Loucy (cell line): ENCODE measurements around the gene CHDH.

ENCODE experiments used
- H2AFZ ChIP-seq: fragments of 200-600 bp; sonication (generic); 2 replicates; pipeline ENCODE4 v1.6.0; 2016; ENCODE audit warnings: antibody characterized with exemption, mild to moderate bottlenecking, low read length, moderate library complexity
- H3F3A ChIP-seq: fragments of 200-600 bp; 2 replicates; pipeline ENCODE4 v1.6.0; 2016; ENCODE audit warnings: antibody characterized with exemption, low read depth, mild to moderate bottlenecking
- H3K27me3 ChIP-seq: fragments of 200-600 bp; sonication (generic); 2 replicates; pipeline ENCODE4 v1.6.1; 2014; ENCODE audit warnings: low read length, mild to moderate bottlenecking; ENCODE audit not compliant: insufficient read depth, poor library complexity, severe bottlenecking
- H3K36me3 ChIP-seq: fragments of 200-600 bp; sonication (generic); 2 replicates; pipeline ENCODE4 v1.6.1; 2016; ENCODE audit warnings: low read length; ENCODE audit not compliant: insufficient read depth
- H3K4me1 ChIP-seq: fragments of 200-600 bp; sonication (generic); 2 replicates; pipeline ENCODE4 v1.5.1; 2014; ENCODE audit warnings: low read length, mild to moderate bottlenecking; ENCODE audit not compliant: insufficient read depth, poor library complexity, severe bottlenecking
- H3K4me2 ChIP-seq: fragments of 200-600 bp; sonication (generic); 2 replicates; pipeline ENCODE4 v1.6.0; 2014; ENCODE audit warnings: antibody characterized with exemption, low read length, low read depth, mild to moderate bottlenecking; ENCODE audit not compliant: poor library complexity, severe bottlenecking
- H3K4me3 ChIP-seq: fragments of 200-600 bp; sonication (generic); 2 replicates; pipeline ENCODE4 v1.5.1; 2014; ENCODE audit warnings: low read length, mild to moderate bottlenecking, mixed read lengths; ENCODE audit not compliant: poor library complexity, severe bottlenecking
- H3K79me2 ChIP-seq: fragments of 200-600 bp; sonication (generic); 2 replicates; pipeline ENCODE4 v1.6.1; 2014; ENCODE audit warnings: low read length; ENCODE audit not compliant: insufficient read depth
- H3K9ac ChIP-seq: fragments of 200-600 bp; sonication (generic); 2 replicates; pipeline ENCODE4 v1.6.0; 2014; ENCODE audit warnings: mild to moderate bottlenecking, low read depth, low read length, moderate library complexity; ENCODE audit not compliant: poor library complexity, severe bottlenecking
- H3K9me2 ChIP-seq: fragments of 200-600 bp; sonication (generic); replicated peaks from 2 replicates; pipeline ENCODE4 v1.6.1; 2016; ENCODE audit warnings: low read depth, low read length, mixed read lengths
- H3K9me3 ChIP-seq: fragments of 200-600 bp; sonication (generic); 2 replicates; pipeline ENCODE4 v1.6.1; 2014; ENCODE audit warnings: mild to moderate bottlenecking, antibody characterized with exemption, low read length, low read depth; ENCODE audit not compliant: insufficient read depth
- H4K20me1 ChIP-seq: fragments of 200-600 bp; sonication (generic); 2 replicates; pipeline ENCODE4 v1.6.0; 2014; ENCODE audit warnings: antibody characterized with exemption, low read length, mild to moderate bottlenecking; ENCODE audit not compliant: insufficient read depth, poor library complexity, severe bottlenecking
- CTCF ChIP-seq: fragments of 200-600 bp; sonication (generic); conservative IDR thresholded peaks from 2 replicates; pipeline ENCODE4 v1.5.1; 2014; ENCODE audit warnings: mild to moderate bottlenecking, antibody characterized with exemption, low read length
- EZH2phosphoT487 ChIP-seq: fragments of 200-600 bp; IDR thresholded peaks from 2 replicates; pipeline ENCODE4 v1.6.1; 2018; ENCODE audit warnings: antibody characterized with exemption, mild to moderate bottlenecking, moderate library complexity, borderline replicate concordance

Gene CHDH

GRCh38 chr3:53803816-53804695 lies 42.2 kb downstream of the CHDH start:
- no peaks in the 10 kb centered on the region for H3K4me1 ChIP-seq
- H3K79me2 ChIP-seq: no peaks in the 10 kb centered on the region
- H3K4me3 ChIP-seq: no peak overlapping the region
- no peaks in the 10 kb centered on the region for H4K20me1 ChIP-seq
- no peaks in the 10 kb centered on the region for H3K9me2 ChIP-seq
- no peak for TF ChIP-seq CTCF
- no peak for TF ChIP-seq EZH2phosphoT487
- H3K9ac ChIP-seq: no peak overlapping the region
- H3K36me3 ChIP-seq: no peaks in the 10 kb centered on the region
- H3F3A ChIP-seq: no peaks in the 10 kb centered on the region
- no peak overlapping the region for H2AFZ ChIP-seq
- no peaks in the 10 kb centered on the region for H3K27me3 ChIP-seq
- no peaks in the 10 kb centered on the region for H3K9me3 ChIP-seq
- no peak overlapping the region for H3K4me2 ChIP-seq

- H3K9ac ChIP-seq: no peak overlapping the region
- H3K4me1 ChIP-seq: no peaks in the 10 kb centered on the region
- H4K20me1 ChIP-seq: no peaks in the 10 kb centered on the region
- H3K9me3 ChIP-seq: no peaks in the 10 kb centered on the region
- no peaks in the 10 kb centered on the region for H3K79me2 ChIP-seq
- H3K4me3 ChIP-seq: no peak overlapping the region
- no peaks in the 10 kb centered on the region for H3K36me3 ChIP-seq
- H3K27me3 ChIP-seq: no peaks in the 10 kb centered on the region
- H3F3A ChIP-seq: no peaks in the 10 kb centered on the region
- no peaks in the 10 kb centered on the region for H3K9me2 ChIP-seq
- no peak for TF ChIP-seq CTCF
- TF ChIP-seq EZH2phosphoT487: no peak
- H3K4me2 ChIP-seq: no peak overlapping the region
- H2AFZ ChIP-seq: no peak overlapping the region
Measured at GRCh38 chr3:53803124-53803815, 42.9 kb downstream of the CHDH start.

GRCh38 chr3:53802256-53802880 lies 43.9 kb downstream of the CHDH start:
- Histone ChIP-seq H3K79me2 (no peaks in the 10 kb centered on the region), H2AFZ (no peak overlapping the region), H4K20me1 (no peaks in the 10 kb centered on the region), H3K4me1 (no peaks in the 10 kb centered on the region), H3K9ac (no peak overlapping the region), H3K27me3 (no peaks in the 10 kb centered on the region), H3K4me3 (no peak overlapping the region), H3K9me2 (no peaks in the 10 kb centered on the region), H3F3A (no peaks in the 10 kb centered on the region), H3K36me3 (no peaks in the 10 kb centered on the region), H3K4me2 (no peak overlapping the region), H3K9me3 (no peaks in the 10 kb centered on the region)
- no peak for TF ChIP-seq EZH2phosphoT487
- no peak for TF ChIP-seq CTCF
